HuH-7.5 (cell line): ENCODE results near the gene WWC1.

Experiments used
- DNase-seq: peaks from one replicate; pipeline ENCODE4 v3.0.0; 2011; ENCODE audit warnings: low spot score

WWC1 gene

GRCh38 chr5:168291342-168291963, at the start of gene WWC1:
Gene WWC1 (plus strand): TSS chr5:168291645. CDS start chr5:168292153, 508 bp downstream.
- peak; percentile 89 for DNase-seq

GRCh38 chr5:168244838-168245559, 46.4 kb upstream of the WWC1 start:
- no peak for DNase-seq

- no peak for DNase-seq
Observed at GRCh38 chr5:168249923-168250322, 41.5 kb upstream of the WWC1 start.

DNA sequence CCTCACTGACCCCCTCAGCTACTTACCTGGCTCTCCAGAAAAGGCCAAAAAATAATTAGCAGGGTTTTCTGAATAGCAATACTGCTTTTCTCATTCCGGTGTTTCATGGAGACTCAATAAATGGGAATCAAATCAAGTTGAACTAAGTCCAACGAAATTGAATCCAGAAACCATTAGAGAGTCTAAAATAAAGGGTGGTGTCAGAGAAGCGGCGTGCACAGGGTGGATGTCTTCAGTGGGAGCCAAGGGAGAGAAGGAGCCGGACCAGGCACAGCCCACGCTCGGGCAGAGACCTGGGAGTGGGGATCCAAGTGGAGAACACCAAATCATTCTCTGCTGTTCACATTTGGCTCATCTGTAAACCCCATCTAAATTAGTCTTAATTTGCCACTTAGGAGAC, 40.2 kb upstream of the WWC1 start:
- DNase-seq = no peak

DNA sequence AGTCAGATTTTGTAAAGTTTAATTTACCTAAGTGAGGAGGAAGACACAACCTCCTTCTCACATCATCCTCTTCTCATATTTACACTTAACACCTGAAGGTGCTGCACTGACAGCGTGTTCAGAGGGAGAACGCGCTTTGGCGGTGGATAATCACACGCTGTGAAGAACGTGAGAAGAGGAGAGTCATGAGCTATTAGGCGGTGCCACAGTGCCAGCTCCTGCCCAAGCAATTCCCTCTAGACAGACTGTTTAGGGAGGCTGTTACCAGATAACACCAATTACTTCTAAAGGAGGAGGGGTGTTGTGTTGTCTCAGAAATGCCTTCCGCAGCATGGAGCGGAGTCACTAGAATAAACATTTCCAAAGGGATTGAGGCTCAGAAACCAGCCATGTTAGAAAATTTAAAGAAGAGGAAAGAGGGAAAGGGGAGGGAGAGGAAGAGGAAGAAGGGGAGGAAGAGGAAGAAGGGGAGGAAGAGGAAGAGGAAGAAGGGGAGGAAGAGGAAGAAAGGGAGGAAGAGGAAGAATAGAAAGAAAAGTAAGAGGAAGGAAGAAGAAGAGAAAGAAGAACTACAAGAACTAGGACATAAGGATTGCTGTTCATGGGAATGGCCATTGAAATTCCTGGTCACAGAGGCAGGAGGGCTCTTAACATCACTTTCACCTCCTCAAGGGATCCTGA, 37.3 kb upstream of the WWC1 start:
- no peak for DNase-seq

- no peak for DNase-seq
Observed at GRCh38 chr5:168260353-168261226, 30.9 kb upstream of the WWC1 start.

DNA sequence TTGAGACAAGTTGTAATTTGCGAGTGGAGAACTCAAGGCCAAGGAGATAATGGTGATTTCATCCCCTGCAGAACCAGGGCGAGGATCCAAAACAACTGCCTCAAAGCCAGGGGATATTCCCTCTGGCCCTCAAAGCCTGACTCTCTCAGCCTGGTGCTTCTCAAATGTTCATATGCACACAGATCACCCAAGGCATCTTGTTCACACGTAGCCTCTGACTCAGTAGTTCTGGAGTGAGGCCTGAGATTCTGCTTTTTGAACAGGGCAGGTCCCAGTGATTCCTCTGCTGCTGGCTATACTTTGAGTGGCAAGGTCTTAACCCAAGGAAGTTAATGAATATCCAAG, 30.2 kb upstream of the WWC1 start:
- DNase-seq = no peak

GRCh38 chr5:168262042-168262743, 29.3 kb upstream of the WWC1 start:
- DNase-seq = no peak

GRCh38 chr5:168263121-168263520, 28.3 kb upstream of the WWC1 start:
- DNase-seq = no peak

GRCh38 chr5:168266016-168266415, 25.4 kb upstream of the WWC1 start:
- no peak for DNase-seq

DNA sequence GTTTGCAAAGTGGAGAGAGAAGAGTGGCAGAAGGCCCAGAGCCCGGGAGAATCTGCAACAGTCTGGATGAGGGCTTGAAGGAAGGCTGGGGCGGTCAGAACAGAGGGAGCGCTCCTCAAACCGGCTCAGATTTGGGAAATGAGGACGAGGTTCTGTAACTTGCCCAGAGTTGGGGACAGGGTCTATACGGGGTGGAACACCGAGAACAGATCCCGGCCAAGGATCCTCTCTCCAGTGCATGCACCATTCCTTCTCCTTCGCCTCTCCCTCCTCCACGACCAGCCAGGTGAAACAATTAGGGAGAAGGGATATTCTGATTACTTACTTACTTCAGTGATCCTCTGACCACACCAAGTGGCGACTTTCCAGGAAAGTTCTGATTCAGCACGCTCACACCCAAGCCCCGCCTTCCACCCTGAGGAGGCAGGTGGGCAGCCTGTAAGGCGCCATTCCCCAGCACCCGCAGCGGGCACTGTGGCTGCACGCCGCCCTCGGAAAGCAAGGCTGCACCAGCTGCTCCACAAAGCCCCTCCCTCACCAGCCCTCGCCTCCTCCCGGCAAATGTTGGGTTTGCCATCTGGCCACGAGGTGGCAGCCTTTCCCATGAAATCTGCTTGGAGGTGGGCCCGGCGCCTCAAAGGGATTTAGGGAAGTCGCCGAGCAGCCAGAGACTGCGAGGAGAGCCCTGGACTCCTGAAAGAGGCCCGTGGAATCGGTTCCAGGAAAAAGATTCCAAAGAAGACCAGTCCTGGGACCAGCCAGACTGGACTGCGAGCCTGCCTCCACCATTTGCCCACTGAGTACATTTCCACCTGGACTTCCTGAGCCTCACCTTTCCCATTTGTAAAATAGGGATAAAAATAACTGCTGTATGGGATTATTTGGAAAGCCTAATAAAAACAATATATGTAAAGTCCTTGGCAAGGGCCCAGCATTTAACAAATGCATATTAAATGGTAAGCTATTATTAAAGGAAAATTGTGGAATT, 22.2 kb upstream of the WWC1 start:
- DNase-seq = peak; percentile 79

- DNase-seq = no peak
Observed at GRCh38 chr5:168269937-168270330, 21.5 kb upstream of the WWC1 start.

DNA sequence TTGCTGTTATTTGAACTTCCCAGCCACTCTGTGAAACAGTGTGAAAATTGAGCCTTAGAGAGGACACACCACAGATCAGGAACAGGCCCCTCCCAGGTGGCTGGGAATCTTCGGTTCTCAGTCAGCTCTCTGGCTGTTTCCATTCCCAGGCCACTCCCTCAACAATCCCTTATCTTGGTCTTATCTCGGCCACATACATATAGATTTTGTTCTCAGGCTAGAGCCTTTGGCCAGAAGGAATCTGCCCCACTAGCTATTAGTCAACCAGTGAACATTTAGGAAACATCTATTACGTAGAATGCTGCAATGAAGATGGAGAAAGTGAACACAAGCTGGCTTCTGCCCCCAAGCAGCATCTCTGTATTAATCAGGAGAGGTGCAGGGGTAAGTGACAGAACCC, 21.0 kb upstream of the WWC1 start:
- no peak for DNase-seq

DNA sequence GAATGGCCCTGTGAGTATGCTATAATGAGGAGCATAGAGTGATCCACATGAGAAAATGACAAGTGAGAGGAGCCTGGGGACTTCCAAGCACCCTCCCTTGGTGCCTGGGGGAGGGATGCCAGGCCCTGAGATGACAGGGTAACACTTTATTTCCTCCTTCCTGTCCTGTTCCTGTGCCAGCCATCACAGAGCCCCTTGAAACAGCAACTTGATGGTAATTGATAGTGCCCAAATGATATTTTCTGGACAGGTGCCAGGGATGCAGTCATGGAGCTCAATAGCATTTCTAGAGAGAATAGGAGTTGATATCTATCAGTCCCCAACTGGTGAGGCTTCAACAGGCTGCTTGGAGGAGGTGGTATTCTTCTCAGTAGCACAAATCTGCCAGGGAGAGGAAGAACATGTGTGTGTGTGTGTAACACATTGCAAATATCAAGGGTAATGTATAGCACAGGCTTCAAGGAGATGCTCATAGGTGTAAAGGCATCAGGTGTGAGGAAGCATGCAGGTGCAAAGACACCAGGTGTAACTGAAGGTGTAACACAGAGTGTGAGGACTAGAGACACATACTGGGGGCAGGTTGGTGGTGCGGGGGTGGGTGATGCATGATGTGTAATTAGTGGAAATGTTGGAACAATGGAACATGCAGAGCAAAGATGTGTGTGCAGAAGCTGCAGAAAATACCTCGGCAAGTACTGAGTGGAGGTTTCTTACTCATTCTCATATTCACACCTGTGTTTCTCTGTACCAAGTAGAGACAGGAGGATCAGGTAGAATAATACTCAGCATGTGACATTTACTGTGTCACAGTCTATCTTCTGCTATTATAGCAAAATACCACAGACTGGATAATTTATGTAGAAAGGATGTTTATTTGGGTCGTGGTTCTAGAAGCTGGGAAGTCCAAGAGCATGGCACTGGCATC, 18.1 kb upstream of the WWC1 start:
- DNase-seq = no peak

DNA sequence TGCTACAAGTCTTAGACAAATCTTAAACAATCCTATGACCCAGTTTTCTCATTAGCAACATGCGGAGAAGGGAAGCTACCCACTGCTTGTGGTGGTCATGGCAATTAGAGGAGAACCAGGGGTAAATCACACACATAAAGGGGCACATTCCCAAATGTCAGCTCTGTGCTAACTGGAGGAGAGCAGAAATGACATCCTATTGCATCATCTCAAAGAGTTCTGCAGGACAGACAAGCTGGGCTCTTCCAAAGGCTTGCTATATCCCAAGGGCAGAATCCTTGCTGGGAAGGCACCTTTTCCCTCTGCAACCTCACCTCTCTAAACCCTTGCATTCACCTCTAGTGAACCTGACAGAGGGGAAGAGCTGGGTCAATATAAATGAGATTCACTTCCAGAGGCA, 17.0 kb upstream of the WWC1 start:
- no peak for DNase-seq

DNA sequence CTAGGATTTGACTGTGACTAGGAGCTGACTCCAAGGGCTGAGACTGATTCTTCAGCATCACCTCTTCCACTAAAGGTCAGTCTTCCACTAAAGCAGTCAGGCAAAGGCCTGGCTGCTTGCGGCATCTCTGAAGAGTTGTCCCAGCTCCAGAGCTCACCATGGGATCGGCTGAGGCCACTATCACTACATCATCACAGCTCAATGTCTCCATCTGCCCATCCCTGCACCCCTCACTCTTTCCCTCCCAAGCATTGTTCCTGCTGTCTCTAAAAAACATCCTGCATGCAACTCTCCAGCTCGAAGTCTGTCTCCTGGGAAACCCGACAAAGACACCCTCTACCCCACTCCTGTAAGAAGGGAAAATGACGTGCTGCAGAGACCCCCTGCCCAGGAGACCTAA, 15.5 kb upstream of the WWC1 start:
- DNase-seq = no peak

- no peak for DNase-seq
Observed at GRCh38 chr5:168282120-168282519, 9.3 kb upstream of the WWC1 start.

GRCh38 chr5:168284809-168285208, 6.6 kb upstream of the WWC1 start:
- DNase-seq = no peak

DNA sequence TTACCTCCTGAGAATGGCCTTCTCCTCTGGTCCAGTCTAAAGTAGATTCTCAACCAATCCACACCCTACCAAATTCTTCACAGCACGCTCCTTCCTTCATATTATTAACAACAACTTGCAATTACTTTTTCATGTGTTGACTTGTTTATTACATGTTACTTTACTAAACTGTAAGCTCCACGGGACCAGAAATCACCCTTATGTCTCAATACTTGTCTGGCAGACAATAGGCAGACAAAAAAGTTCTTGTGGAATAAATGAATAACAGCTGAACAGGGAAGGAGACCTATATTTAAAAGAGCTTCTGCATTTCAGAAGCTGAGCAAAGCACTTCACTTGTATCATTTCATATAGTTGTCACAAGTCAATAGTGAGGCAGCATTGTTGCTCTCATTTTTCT, 5.7 kb upstream of the WWC1 start:
- no peak for DNase-seq

DNA sequence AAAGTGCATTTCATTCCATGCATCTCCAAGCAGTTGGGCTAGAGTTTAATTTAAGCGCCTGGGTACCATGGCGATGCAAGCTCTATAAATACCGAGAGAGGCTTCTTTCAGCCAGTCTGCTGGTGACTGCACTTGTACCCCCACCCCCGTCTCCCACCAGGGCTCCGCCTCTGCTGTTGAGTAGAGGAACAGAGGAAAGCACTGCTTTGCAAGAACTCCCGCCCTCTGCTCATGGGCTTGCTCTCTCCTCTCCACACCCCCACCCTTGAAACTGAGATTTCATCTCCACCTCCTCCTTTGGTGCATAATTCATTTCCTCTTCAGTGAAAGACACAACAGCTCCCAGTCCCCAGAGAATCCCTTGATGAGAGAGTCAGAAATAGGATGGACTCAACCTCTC, 5.1 kb upstream of the WWC1 start:
- DNase-seq = no peak
